Astrocyte (in vitro differentiated cells and primary cell): Measurements from ENCODE around the gene LDLRAD4.

Experiments
- EZH2 ChIP-seq: IDR thresholded peaks from 2 replicates; pipeline ENCODE4 v1.6.1; 2012; ENCODE audit warnings: mild to moderate bottlenecking, low read length, inconsistent platforms; ENCODE audit not compliant: insufficient read depth
- TF ChIP-seq, protein P1 (sequence below): IDR thresholded peaks from 2 replicates; pipeline ENCODE4 v1.5.1; 2011; ENCODE audit warnings: low read depth, mild to moderate bottlenecking, inconsistent platforms, low read length, moderate library complexity; ENCODE audit not compliant: insufficient read depth

DNA sequence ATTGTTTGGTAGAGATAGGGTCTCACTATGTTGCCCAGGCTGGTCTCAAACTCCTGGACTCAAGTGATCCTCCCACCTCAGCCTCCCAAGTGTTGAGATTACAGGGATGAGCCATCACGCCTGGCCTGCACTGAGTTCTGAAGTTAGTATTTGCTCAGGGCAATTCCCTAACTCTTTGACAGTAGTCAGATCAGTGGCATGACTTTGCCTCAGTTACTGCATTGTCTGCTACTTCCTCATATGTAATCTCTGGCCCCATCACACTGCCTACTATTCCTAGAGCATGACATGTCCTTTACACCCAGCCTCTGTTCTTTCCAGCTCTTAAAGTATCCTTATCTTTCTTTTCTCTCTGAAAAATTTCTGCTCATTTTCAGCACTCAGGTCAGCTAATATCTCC is 193.5 kb downstream of the LDLRAD4 start:
- TF ChIP-seq, protein P1, sequence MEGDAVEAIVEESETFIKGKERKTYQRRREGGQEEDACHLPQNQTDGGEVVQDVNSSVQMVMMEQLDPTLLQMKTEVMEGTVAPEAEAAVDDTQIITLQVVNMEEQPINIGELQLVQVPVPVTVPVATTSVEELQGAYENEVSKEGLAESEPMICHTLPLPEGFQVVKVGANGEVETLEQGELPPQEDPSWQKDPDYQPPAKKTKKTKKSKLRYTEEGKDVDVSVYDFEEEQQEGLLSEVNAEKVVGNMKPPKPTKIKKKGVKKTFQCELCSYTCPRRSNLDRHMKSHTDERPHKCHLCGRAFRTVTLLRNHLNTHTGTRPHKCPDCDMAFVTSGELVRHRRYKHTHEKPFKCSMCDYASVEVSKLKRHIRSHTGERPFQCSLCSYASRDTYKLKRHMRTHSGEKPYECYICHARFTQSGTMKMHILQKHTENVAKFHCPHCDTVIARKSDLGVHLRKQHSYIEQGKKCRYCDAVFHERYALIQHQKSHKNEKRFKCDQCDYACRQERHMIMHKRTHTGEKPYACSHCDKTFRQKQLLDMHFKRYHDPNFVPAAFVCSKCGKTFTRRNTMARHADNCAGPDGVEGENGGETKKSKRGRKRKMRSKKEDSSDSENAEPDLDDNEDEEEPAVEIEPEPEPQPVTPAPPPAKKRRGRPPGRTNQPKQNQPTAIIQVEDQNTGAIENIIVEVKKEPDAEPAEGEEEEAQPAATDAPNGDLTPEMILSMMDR: no peak
- TF ChIP-seq EZH2: no peak
